ENCODE data around the gene TFAP2C.

DNA sequence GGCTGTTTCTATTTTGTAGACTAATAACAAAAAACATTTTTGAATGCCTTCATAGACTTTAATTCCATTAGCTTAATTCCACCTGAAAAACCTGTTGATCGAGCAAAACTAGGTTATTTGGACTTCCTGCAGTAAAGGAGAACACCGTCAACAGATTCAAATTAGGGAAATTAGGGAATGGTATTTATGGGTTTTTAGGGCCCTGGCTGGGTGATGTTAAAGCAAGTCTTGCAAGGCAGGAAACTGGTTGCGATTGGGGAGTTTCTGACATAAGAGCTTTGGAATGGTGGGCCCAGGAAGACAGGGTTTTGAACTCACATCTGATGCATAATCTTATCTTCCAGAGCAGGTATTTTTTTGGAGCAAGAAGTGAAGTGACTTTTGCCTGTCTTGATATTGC lies 40.1 kb upstream of the TFAP2C start:
- TF ChIP-seq, protein P1, sequence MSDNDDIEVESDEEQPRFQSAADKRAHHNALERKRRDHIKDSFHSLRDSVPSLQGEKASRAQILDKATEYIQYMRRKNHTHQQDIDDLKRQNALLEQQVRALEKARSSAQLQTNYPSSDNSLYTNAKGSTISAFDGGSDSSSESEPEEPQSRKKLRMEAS (CRISPR knock-in tag; IDR thresholded peaks at IDR 0.05) = no peak
- TF ChIP-seq, protein P2, sequence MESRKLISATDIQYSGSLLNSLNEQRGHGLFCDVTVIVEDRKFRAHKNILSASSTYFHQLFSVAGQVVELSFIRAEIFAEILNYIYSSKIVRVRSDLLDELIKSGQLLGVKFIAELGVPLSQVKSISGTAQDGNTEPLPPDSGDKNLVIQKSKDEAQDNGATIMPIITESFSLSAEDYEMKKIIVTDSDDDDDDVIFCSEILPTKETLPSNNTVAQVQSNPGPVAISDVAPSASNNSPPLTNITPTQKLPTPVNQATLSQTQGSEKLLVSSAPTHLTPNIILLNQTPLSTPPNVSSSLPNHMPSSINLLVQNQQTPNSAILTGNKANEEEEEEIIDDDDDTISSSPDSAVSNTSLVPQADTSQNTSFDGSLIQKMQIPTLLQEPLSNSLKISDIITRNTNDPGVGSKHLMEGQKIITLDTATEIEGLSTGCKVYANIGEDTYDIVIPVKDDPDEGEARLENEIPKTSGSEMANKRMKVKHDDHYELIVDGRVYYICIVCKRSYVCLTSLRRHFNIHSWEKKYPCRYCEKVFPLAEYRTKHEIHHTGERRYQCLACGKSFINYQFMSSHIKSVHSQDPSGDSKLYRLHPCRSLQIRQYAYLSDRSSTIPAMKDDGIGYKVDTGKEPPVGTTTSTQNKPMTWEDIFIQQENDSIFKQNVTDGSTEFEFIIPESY (CRISPR knock-in tag; IDR thresholded peaks at IDR 0.05) = no peak
- TF ChIP-seq ZNF316 (IDR thresholded peaks at IDR 0.05) (no peak), EP300 (IDR thresholded peaks at IDR 0.05; ENCODE audit: low read length) (no peak), ESRRB (CRISPR knock-in tag; IDR thresholded peaks at IDR 0.05; ENCODE audit: borderline replicate concordance) (no peak), CHD1 (IDR thresholded peaks at IDR 0.05; ENCODE audit: low read length) (no peak), CTCF (IDR thresholded peaks at IDR 0.05 in 2 of 3, conservative IDR thresholded peaks at IDR 0.05 in 1 of 3; ENCODE audit: insufficient read depth in 2 of 3, low read depth in 1 of 3, low read length in 3 of 3) (no peak), ZKSCAN1 (IDR thresholded peaks at IDR 0.05; ENCODE audit: low read depth, low read length) (no peak), POLR2A (conservative IDR thresholded peaks at IDR 0.05) (no peak)
- TF ChIP-seq, protein P3, sequence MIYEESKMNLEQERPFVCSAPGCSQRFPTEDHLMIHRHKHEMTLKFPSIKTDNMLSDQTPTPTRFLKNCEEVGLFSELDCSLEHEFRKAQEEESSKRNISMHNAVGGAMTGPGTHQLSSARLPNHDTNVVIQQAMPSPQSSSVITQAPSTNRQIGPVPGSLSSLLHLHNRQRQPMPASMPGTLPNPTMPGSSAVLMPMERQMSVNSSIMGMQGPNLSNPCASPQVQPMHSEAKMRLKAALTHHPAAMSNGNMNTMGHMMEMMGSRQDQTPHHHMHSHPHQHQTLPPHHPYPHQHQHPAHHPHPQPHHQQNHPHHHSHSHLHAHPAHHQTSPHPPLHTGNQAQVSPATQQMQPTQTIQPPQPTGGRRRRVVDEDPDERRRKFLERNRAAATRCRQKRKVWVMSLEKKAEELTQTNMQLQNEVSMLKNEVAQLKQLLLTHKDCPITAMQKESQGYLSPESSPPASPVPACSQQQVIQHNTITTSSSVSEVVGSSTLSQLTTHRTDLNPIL (CRISPR knock-in tag; IDR thresholded peaks at IDR 0.05) = no peak

Data from K562 (cell line).